Measurements from ENCODE around the gene PPP1R26.

GRCh38 chr9:135442075-135442474 is 37.5 kb upstream of the PPP1R26 start:
- TF ChIP-seq CTCF (IDR thresholded peaks at IDR 0.05; ENCODE audit: poor library complexity) (no peak), EZH2phosphoT487 (IDR thresholded peaks at IDR 0.05; ENCODE audit: low read depth, severe bottlenecking, unreplicated experiment) (no peak)

Measured in hepatocyte (in vitro differentiated cells).